Esophagus squamous epithelium (tissue), 5 donors: ENCODE results near the gene ZNF746. TPM values are rescaled to one million over a fixed set of nuclear protein-coding genes. Genes with fewer than 3 reads are reported as not detected.
"Not testable (repeated sequence)": the region's sequence is repeated elsewhere in the genome, so short reads cannot be mapped to it uniquely, and the experiment has no call there.

Source experiments
- DNase-seq: peaks from one replicate; lab custom pipeline; 2025; lab: John Stamatoyannopoulos, UW
- H3K27ac ChIP-seq, 4 donors: fragments of 200-600 bp; sonication (generic); one replicate each; pipeline ENCODE4 v1.5.1; 2016 to 2019; ENCODE audit warnings: mild to moderate bottlenecking in 1 of 4
- H3K27me3 ChIP-seq, 4 donors: fragments of 200-600 bp; sonication (generic); 1 replicate in 3 of 4; 2 replicates in 1 of 4; pipeline versions ENCODE4 v1.5.1 to v1.6.0; 2017 to 2021; ENCODE audit warnings: antibody characterized with exemption in 1 of 4
- H3K36me3 ChIP-seq, 3 donors: fragments of 200-600 bp; sonication (generic); one replicate each; pipeline ENCODE4 v1.5.1; 2016 to 2019
- H3K4me1 ChIP-seq, 3 donors: fragments of 200-600 bp; sonication (generic); one replicate each; pipeline ENCODE4 v1.5.1; 2017 to 2019
- H3K4me3 ChIP-seq, 4 donors: fragments of 200-600 bp; sonication (generic); 1 replicate in 3 of 4; 2 replicates in 1 of 4; pipeline ENCODE4 v1.5.1; 2016 to 2019; ENCODE audit warnings: mild to moderate bottlenecking in 2 of 4, moderate library complexity in 1 of 4
- H3K9me3 ChIP-seq, 3 donors: fragments of 200-600 bp; sonication (generic); one replicate each; pipeline ENCODE4 v1.5.1; 2016 to 2019
- POLR2A ChIP-seq, 4 donors: fragments of 450-650 bp; IDR thresholded peaks; one replicate each; pipeline ENCODE4 v1.6.1; 2017; ENCODE audit warnings: antibody characterized with exemption in 4 of 4, mild to moderate bottlenecking in 4 of 4, moderate library complexity in 3 of 4
- WGBS, 2 donors: methylation state at CpG; one replicate each; pipeline ENCODE4 v1.1.5; 2018; 5-methylcytosine and 5-hydroxymethylcytosine counted together
- intact Hi-C: fragments of 100-400 bp; cut with DNase I; formaldehyde crosslinking; loops from one replicate; pipeline ENCODE4 v1.15.0; 2022
- total RNA-seq, 4 donors: library from RNA; depleted of rRNA; stranded (reverse); fragments of >200 nt; gene quantifications; one replicate each; pipeline ENCODE4 v1.1.0, GENCODE V29; 2016
- TF ChIP-seq, protein P1 (sequence below), 6 experiments: fragments of 450-650 bp in 4 of 6; fragments of 200-600 bp in 2 of 6; sonication (generic) in 2 of 6; IDR thresholded peaks; one replicate each; pipeline ENCODE4 v1.5.1; 2016 to 2019; ENCODE audit warnings: antibody characterized with exemption in 6 of 6, mild to moderate bottlenecking in 4 of 6, moderate library complexity in 4 of 6
- donor health status: DM: yes; HTN: yes; CAD: no.

Gene ZNF746
- total RNA-seq, 4 donors from 2014 or later, result 9.8 to 16.2 (median 12.5) TPM

DNA sequence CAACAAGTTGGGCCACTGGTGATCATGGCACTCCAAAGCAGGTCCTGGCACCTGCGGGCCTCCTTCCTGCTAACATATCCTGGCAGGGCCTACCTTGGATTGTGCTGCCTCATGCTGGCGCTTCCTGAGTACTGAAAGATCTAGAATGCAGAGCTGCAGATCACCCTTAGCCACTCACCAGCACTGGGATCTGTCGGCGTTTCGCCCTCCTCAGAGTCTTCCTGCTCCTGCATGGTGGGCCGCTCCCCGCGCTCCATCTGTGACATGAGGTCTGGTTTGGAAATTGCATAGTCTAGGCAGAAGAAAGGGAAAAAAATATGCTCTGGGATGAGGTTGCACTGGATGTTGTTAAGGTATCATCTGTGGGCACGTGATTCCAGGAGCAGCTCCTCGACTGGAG, 46.8 kb downstream of the ZNF746 start:
- no peak overlapping the region for H3K4me3 ChIP-seq
- DNase-seq, result no peak
- no peaks in the 10 kb centered on the region for H3K27me3 ChIP-seq
- H3K9me3 ChIP-seq, result no peaks in the 10 kb centered on the region
- H3K36me3 ChIP-seq, result peaks cover 18 to 99% (median 31%) of the 10 kb centered on the region in 3 donors
- TF ChIP-seq, protein P1, sequence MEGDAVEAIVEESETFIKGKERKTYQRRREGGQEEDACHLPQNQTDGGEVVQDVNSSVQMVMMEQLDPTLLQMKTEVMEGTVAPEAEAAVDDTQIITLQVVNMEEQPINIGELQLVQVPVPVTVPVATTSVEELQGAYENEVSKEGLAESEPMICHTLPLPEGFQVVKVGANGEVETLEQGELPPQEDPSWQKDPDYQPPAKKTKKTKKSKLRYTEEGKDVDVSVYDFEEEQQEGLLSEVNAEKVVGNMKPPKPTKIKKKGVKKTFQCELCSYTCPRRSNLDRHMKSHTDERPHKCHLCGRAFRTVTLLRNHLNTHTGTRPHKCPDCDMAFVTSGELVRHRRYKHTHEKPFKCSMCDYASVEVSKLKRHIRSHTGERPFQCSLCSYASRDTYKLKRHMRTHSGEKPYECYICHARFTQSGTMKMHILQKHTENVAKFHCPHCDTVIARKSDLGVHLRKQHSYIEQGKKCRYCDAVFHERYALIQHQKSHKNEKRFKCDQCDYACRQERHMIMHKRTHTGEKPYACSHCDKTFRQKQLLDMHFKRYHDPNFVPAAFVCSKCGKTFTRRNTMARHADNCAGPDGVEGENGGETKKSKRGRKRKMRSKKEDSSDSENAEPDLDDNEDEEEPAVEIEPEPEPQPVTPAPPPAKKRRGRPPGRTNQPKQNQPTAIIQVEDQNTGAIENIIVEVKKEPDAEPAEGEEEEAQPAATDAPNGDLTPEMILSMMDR (IDR thresholded peaks at IDR 0.05), result no peak
- TF ChIP-seq POLR2A (IDR thresholded peaks at IDR 0.05), result no peak
- intact Hi-C loops, result no loop called here
- H3K27ac ChIP-seq, result no peak overlapping the region
- 90 to 96% methylated on average over 3 to 10 of the region's 10 CpGs for WGBS, 2 donors
- no peaks in the 10 kb centered on the region for H3K4me1 ChIP-seq

DNA sequence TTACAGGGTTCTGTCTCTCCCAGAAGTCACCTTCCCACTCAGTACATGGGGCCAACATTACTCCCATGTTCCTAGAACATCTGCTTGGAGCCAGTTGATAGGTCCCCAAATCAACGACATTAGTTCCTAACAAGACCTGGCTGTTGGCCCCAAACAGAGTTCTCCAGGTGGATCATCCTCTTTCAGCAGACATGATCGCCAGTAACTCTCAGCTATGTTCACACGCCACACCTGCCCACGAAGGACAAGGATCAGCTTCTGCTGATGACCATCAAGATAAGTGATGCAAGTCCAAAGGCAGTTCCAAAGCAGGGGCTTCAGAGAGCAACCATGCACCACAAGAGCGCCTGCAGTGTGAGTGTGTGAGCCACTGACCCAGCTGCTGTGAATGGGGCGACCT, 47.7 kb downstream of the ZNF746 start:
- Histone ChIP-seq H3K4me3 (no peak overlapping the region), H3K9me3 (no peaks in the 10 kb centered on the region), H3K4me1 (no peaks in the 10 kb centered on the region), H3K27me3 (no peaks in the 10 kb centered on the region), H3K27ac (no peak overlapping the region), H3K36me3 (peaks cover 18 to 99% (median 30%) of the 10 kb centered on the region in 3 donors)
- no peak for TF ChIP-seq POLR2A (IDR thresholded peaks at IDR 0.05)
- TF ChIP-seq, protein P1 (IDR thresholded peaks at IDR 0.05), result no peak
- WGBS, 2 donors, result 95 to 100% methylated on average over 2 to 5 of the region's 6 CpGs
- no peak for DNase-seq
- intact Hi-C loops, result no loop called here

DNA sequence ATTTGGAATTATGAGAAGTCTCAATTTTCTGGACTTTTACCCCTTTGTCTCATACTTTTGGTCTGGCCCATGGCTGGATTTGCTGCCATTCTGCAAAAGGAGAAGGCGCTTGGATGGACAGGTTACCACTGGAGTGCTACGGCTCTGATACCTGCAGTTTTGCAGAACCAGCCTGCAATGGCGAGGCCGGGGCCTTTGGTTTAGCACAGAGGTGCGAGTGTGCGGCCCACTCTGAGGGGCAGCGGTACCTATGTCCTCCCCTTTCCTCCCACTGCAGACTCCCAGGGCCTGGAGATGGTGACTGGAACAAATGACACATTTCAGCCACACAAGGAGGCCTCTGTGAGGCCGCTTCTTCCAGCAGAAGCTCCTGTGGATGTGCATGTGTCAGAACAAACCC, 48.6 kb downstream of the ZNF746 start:
- intact Hi-C loops, result no loop called here
- 100% methylated on average over 1 to 3 of the region's 8 CpGs for WGBS, 2 donors
- Histone ChIP-seq H3K4me1 (no peaks in the 10 kb centered on the region), H3K9me3 (no peaks in the 10 kb centered on the region), H3K36me3 (peaks cover 13 to 97% (median 29%) of the 10 kb centered on the region in 3 donors), H3K4me3 (no peak overlapping the region), H3K27ac (no peak overlapping the region), H3K27me3 (no peaks in the 10 kb centered on the region)
- TF ChIP-seq, protein P1 (IDR thresholded peaks at IDR 0.05), result no peak
- no peak for TF ChIP-seq POLR2A (IDR thresholded peaks at IDR 0.05)
- no peak for DNase-seq

DNA sequence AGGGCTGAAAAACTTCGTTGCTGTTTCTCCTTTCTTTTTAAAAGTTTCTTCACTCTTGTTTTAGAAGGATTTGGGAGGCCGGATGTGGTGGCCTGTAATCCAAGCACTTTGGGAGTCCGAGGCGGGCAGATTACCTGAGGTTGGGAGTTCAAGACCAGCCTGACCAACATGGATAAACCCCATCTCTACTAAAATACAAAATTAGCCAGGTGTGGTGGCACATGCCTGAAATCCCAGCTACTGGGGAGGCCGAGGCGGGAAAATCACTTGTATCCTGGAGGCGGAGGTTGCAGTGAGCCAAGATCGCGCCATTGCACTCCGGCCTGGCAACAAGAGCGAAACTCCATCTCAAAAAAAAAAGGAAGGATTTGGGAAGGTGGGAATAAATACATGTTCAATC, 51.6 kb downstream of the ZNF746 start:
- intact Hi-C loops, DNase-seq, H3K9me3 ChIP-seq, H3K27me3 ChIP-seq, H3K27ac ChIP-seq, H3K4me1 ChIP-seq, H3K4me3 ChIP-seq: not testable (repeated sequence)
- WGBS, 2 donors, result 94 to 99% methylated on average over 9 to 11 of the region's 11 CpGs
- H3K36me3 ChIP-seq, result peaks cover 13 to 70% (median 29%) of the 10 kb centered on the region in 3 donors

DNA sequence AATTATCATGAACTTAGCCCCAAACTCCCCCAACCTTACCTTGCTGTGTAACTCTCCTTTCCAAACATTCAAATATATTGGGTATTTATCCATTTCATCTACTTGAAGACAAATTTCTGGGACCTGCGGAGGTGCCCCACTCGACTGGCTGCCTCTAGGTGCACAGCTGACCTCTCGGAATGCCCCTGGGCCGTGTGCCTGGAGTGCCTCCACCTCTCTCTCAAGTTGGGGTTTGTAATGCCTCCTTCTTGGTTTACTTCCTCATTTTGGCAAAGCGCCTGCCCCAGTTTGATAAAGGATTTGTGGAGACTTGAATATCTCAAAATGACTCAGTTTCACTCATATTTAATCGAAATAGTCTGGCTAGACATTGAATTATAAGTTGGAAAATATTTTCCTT, 53.3 kb downstream of the ZNF746 start:
- 68 to 85% methylated on average over 6 of the region's 6 CpGs for WGBS, 2 donors
- TF ChIP-seq, protein P1 (IDR thresholded peaks at IDR 0.05), result no peak
- no peak for TF ChIP-seq POLR2A (IDR thresholded peaks at IDR 0.05)
- Histone ChIP-seq H3K27me3 (no peaks in the 10 kb centered on the region), H3K4me1 (no peaks in the 10 kb centered on the region), H3K27ac (no peak overlapping the region), H3K9me3 (no peaks in the 10 kb centered on the region), H3K36me3 (peaks cover 5 to 57% (median 14%) of the 10 kb centered on the region in 3 donors), H3K4me3 (no peak overlapping the region)
- intact Hi-C loops, result no loop called here
- no peak for DNase-seq

DNA sequence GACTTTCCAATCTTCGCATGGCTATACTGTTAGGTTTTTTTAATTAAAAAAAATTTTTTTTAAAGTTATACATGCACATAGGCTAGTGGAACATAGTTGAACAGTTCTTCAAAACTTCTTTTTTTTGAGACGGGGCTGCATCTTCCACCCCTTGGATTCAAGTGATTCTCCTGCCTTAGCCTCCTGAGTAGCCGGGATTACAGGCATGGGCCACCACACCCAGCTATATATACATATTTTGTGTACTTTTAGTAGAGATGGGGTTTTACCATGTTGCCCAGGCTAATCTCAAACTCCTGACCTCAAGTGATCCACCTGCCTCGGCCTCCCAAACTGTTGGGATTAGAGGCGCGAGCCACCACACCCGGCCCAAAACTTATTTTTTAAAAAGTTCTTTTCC, 54.1 kb downstream of the ZNF746 start:
- H3K36me3 ChIP-seq, result peaks cover 0 to 54% (median 9%) of the 10 kb centered on the region in 3 donors
- 91 to 97% methylated on average over 7 of the region's 7 CpGs for WGBS, 2 donors

More for the DNA sequence above, 54.1 kb downstream of the ZNF746 start:
- no peak overlapping the region for H3K4me3 ChIP-seq
- no peak for DNase-seq
- H3K27me3 ChIP-seq, result no peaks in the 10 kb centered on the region
- H3K27ac ChIP-seq, result no peak overlapping the region
- no peaks in the 10 kb centered on the region for H3K4me1 ChIP-seq
- intact Hi-C loops, result no loop called here
- no peaks in the 10 kb centered on the region for H3K9me3 ChIP-seq
- TF ChIP-seq, protein P1 (IDR thresholded peaks at IDR 0.05), result no peak
- no peak for TF ChIP-seq POLR2A (IDR thresholded peaks at IDR 0.05)
